ENCODE data around the gene CCKAR.

DNA sequence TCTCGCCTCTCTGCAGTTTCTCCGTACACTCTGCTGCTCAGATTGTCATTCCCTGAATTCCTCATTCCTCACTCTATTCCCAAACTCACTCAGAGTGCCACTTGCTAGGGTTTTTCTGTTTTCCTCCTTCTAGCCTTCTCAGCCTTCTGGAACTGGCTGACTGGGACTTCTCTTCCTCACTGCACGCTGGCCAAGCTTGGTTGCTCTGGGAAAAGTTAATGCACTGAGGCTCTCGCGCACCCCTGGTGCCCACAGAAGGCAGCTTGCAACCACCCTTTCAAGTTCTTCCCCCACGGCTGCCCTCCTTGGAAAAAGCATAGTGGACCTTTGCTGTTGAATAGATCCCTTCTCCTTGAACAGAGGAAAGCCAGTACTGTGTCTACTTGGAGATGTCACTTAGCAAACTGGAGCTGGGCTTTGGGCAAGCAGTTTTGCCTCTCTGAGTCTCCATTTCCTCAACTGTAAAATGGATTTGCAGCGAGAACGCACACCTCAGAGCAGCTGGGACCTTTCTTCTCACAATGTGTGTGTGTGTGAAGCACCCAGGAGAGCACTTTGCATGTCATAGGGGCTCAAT is 6.0 kb upstream of the CCKAR start:
- TF ChIP-seq, protein P1, sequence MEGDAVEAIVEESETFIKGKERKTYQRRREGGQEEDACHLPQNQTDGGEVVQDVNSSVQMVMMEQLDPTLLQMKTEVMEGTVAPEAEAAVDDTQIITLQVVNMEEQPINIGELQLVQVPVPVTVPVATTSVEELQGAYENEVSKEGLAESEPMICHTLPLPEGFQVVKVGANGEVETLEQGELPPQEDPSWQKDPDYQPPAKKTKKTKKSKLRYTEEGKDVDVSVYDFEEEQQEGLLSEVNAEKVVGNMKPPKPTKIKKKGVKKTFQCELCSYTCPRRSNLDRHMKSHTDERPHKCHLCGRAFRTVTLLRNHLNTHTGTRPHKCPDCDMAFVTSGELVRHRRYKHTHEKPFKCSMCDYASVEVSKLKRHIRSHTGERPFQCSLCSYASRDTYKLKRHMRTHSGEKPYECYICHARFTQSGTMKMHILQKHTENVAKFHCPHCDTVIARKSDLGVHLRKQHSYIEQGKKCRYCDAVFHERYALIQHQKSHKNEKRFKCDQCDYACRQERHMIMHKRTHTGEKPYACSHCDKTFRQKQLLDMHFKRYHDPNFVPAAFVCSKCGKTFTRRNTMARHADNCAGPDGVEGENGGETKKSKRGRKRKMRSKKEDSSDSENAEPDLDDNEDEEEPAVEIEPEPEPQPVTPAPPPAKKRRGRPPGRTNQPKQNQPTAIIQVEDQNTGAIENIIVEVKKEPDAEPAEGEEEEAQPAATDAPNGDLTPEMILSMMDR (IDR thresholded peaks at IDR 0.05) = peak in 3 of 7 experiments; percentile 6 to 23 (median 21)
- no peak for TF ChIP-seq POLR2A (IDR thresholded peaks at IDR 0.05)

All from body of pancreas (tissue), 4 donors.